HG03520 (cell line): ENCODE data around the gene INO80E.

Experiments
- ATAC-seq: cut with Tn5 transposase; IDR thresholded peaks from one replicate; pipeline ENCODE4 v1.9.1; 2021; ENCODE audit warnings: mild to moderate bottlenecking, moderate library complexity; ENCODE audit not compliant: unreplicated experiment

The INO80E gene

DNA sequence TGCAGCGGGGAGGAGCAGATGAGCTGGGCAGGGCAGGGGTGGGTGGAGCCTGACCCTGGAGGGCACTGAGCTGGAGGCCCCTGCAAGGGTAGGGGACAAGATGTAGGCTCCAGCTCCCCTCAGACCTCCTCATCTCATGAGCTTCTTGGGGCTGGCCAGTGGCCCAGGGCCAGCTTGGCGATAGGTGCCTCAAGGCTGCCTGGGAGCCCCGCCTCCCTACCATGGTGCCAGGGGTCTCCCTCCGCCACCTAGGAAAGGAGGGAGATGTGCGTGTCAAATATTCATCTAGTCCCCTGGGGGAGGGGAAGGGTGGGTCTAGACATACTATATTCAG, 4.5 kb upstream of the INO80E start:
- no peak for ATAC-seq

DNA sequence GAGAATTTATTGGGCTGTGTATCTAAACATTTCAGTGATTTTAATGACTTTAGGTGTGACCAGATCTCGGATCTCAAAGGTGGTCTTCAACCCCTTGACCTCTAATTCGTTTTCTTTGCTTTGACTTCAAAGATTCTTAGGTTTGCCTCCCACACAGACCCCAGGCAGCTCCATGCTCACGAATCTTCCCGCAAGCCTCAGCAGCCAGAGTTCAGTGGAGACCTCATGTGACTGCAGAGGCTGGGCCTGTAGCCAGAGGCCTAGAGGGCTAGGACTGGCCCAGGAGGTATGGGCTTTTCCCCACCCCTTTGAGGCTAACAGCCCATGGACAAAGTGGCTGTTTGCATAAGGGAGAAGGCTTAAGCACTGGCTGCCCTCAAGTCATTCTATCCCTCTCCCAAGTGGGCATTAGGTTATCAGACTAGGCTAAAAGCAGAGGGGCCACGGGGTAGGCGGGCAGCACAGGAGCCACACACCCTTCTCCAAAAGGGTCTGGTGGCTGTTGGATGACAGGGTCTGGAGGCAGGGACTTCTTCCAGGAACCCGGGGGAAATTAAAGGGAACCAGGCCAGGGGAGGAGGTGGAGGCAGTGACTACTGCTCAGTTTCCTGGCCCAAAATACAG, 3.6 kb upstream of the INO80E start:
- ATAC-seq = no peak

DNA sequence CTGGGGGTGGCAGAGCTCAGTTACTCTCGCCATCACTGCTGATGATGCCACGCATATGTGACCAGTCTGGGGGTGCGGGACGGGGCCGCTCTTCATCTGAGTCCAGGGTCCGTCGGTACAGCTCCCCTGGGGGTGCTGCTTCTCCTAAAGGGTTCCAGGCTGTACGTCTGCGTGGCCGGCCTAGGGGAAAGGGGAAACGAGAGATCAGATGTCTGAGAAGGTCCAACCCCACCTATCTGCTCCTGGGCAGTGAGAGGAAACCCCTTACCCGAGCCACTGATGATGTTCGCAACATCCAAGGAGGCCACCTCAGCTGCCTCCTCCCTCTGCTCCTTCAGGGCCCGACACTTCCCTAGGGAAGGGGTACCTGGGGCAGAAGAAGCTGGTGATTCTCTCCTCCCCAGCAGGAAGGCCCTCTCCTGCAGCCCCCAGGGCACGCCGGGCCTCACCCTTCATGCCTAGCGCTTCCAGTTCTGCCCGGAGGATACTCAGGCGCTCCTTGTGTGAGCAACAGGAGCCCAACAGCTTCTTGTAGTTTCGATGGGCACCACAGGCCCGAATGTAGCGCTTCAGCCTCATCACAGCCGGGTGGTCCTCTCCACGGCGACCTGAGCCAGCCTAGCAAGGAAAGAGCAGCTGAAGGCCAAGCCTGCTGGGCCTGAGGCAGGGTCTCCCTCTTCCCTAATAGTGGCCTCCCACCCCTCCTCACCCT, 2.7 kb upstream of the INO80E start:
- ATAC-seq = no peak

DNA sequence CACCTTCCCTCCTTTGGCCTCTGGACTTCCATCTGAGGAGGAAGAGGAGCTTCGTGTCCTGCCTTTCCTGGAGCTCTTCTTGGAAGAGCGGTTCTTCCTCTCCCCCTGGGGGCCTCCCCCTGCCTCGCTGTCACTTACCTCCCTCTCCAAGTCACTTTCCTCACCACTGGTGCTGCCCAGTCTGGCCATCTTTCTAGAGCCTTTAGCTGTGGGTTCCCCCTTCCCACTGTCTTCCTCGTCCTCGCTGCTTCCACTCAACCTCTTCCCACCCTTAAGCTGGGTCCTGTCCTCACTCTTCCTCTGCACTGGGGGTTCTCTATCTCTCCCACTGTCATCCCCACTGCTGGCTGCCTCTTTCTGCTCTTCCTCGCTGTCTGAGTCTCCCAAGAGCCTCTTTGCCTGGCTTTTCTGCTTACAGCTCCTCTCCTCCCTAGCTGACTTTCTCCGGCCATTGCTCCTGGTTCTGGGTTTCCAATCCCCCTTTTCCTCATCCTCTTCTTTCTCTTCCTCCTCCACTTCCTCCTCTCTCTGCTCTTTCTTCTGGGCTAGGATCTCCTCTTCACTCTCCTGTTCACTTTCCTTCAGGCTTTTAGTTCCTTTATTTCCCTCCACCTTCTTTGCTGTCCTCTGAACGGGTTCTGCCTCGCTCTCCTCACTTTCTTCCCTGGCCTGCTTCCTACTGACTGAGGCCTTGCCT, 2.0 kb upstream of the INO80E start:
- ATAC-seq = no peak

DNA sequence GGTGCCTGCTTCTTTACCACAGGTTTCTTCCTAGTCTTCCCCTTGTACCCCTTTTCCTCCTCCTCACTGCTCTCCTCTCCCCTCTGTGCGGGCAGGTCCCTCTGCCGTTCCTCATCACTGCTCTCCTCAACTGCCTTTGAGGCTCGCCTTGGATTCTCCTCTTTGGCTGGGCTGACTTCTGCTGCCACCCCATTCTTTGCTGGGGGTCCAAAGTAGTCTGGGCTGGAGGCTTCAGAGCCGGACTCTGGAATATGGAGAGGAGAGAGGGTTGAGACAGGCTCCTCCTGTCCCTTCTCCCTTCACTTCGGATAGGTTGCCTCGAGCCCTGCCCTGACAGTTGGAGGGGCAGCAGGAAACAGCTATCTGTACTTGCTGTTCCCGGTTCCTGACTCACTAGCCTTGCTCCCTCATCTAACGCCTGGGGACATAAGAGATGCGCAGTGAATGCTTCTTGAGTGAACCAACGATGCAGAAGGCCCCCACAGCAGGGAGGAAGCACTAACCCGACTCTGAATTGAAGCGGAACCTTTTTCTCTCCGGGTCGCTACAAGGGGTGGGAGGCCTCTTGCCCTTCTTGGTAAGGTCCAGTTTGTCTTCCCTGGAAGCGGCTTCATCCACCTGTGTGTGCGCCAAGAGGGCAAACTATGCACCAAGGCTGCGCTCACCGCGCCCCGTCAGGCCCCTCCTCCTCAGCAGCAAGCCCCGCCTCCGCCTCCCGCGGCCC, 1.3 kb upstream of the INO80E start:
- peak; percentile 29 for ATAC-seq

DNA sequence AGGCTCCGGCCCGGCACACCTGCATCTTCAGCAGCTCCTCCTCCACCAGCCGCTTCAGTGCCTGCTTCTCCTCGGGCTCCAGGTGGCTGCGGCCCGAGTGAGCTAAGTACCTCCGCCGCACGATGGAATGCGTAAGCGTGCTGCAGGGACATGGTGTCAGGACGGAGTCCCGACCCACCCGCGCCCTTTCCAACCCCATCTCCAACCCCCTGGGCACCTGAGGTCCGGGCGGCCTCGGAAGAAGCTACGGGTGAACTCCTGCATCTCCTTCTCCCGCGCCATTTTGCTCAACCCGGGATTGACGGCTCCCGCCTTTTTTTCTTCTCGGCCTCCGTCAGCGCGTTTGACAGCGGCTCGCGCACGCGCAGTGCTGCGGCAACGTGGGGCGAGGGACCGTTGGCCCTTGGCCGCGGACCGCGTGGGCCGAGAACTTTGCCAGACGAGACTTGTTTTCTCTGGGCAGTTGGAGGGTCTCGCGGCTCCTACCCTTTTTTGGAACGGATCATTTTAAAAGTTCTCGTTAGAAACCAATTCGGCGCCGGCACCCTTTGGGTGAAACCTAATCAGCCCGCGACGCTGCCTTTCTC, 624 bp upstream of the INO80E start, which contains the start of gene HIRIP3:
TSS of gene HIRIP3 (minus strand) at position 294 of the 587 bp plus-strand sequence. CDS start at position 282, 12 bp downstream.
- ATAC-seq = peak; percentile 38

DNA sequence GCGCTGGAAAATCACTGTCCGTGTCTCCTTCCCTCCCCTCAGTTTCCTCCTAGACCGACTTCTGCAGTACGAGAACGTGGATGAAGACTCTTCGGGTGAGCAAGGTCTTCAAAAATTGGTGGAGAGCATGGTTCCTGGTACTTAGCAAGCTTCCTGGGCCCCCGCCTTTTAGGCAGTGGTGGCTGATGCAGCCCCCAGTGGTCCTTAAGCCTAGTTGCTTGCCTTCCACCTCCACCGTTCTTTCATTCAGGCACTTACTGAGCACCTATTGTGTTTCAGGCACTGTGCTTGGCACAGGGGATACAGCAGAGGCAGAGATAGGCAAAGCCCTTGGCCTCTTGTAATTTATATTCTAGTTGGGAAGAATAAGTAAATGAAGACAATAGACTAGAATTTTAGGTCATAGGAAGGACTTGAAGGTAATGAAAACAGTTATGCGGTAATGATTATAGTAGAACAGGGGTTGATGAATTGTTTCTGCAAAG, 767 bp downstream of the INO80E start:
- ATAC-seq = no peak

DNA sequence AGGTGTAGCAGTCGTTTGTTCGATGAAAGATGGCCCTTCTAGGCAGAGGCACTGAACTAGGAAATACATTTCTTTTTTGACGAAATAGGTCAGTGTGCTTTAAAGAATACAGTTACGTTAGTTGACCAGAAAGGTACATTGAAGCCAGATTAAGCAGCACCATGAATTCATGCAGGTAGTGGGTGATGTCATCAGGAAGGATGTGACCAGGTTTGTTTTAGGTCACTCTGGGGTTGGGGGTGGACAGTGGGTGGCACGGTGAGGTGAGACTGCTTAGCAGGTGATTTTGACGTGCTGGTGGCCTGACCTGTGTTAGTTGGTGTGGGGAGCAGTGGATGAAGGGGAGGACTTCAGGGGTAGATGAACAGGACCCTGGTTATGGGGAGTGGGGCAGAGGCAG, 3.6 kb downstream of the INO80E start:
- ATAC-seq = no peak

DNA sequence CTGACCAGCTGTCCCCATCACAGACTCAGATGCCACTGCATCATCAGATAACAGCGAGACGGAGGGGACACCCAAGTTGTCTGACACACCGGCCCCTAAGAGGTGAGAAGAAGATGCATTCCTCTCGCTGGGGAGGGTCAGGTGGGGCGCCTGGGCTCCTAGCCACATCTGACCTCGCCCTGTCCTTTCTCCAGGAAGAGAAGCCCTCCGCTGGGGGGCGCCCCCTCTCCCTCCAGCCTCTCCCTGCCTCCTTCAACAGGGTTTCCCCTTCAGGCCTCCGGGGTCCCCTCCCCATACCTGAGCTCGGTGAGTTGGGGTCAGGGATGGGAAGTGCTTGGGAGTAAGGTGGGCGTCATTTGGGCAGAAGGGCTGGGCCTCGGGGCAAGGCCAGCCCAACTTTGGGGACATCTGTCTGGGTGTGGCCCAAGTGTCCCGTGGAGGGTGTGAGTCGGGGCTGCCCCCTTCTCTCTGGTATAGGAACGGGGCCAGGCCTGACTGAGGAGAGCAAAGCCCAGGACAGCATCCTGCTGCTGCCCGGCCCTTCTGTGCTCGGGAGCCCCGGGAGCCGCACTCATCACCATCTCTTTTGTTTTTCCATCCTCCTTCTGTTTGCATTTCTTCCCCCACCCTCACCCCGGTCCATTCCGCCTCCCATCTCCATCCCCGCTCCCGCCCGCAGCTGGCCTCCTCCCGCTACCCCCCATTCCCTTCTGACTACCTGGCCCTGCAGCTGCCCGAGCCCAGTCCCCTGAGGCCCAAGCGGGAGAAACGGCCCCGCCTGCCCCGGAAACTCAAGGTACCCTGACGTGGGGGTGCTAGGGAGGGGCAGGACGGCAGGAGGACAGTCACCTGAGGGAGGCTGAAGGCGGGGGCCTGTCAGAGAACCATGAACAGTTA, 4.9 kb downstream of the INO80E start:
- no peak for ATAC-seq

DNA sequence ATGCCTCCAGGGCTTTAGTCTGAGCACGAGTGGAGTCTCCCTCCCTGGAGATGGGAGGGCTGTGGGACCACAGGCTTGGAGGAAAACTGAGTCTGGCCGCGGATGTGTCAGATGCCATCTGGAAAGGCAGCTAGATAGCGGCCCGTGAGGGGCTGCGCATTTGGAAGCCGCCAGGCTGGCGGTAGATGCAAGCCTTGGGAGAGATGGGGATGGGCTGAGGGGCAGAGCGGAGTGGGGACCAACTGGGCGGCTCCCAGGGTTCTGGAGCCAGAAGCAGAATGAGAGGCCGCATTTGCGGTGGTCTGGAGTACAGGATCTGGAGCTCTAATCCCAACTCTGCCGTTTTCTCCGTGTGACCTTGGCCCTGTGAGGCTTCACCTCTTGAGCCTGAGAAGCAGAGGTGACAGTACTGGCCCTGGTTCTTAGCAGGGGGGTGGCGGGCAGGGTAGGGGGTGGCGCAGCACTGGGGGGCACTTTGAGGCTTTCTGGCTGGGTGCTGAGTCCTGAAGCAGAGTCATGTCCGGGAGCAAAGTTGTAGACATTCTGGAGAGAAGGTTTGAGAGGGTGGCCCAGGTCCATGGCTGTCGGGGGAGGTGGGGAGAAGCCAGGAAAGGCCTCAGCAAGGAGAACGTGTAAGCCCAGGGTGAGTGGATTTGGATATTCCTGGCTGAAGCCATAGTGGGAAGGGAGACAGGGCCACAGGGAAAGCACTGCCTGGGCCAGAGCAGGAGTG, 6.7 kb downstream of the INO80E start:
- ATAC-seq = no peak

DNA sequence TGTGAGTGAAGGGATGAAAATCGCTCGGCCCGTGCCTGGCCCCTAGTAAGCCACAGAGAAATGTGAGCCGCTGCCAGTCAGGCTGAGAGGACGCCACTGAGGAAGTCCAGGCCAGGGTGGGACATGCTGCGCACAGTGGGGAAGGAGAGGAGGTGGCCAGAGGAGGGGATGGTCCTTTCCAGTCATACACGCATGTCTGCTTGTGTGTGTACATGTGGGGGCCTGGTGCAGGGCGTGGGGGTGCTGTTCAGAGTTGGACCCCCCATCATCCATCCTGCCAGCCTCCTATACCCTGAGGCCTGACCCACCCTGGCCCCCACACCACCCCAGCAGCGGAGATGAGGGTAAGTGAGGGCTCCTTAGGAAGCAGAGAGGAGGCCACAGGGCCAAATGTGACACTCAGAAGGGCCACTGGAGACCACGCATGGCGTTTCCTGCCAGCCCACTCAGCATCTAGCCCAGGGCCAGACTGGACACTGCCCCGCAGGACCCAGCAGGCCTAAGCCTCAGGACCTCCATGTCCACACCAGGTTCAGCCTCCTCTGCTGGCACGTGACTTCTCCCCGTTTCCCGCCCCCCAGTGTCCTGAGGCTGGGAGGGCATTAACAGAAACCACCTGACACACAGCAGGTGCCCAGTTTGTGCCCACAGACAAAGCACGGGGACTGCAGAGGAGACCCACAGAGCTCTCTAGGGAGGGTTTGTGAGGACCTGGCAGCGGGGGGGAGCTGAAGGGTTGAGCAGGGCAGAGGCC, 7.8 kb downstream of the INO80E start:
- ATAC-seq = no peak

DNA sequence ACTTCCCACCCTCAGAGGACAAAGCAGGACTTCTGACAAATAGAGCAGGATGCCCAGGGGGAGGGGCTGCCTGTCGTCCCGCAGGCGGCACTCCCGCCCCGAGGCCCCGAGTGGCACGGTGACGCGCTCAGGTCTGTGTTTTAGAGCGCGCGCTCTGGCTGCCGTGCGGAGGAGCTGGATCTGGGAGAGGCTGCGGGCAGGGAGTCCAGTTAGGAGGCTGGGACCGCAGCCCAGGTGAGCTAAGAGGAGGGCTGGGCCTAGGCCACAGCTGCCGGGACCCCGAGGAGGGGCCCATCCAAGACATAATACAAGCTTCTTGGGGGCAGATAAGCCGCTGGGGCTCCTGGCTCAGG, 8.4 kb downstream of the INO80E start:
- no peak for ATAC-seq

DNA sequence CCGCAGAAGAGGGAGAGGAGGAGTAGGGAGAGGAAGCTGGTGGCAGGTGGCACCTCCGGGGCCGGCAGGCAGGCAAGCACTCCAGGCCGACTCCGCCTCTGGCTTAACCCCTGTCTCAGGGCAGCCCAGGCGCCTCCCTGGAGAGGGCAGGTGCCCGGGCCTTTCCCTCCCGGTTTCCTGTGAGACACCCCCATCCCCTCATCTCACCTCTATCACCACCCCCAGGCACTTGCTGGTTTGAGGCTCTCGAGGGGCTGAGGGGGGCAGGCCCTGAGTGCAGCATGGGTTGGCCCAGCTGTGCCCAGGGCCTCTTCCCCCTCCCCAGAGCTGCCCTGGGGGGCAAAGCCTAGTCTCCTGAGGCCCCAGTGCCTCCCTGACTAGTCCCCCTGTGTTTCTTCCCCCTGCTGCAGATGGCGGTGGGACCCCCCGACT, 8.8 kb downstream of the INO80E start:
- no peak for ATAC-seq

DNA sequence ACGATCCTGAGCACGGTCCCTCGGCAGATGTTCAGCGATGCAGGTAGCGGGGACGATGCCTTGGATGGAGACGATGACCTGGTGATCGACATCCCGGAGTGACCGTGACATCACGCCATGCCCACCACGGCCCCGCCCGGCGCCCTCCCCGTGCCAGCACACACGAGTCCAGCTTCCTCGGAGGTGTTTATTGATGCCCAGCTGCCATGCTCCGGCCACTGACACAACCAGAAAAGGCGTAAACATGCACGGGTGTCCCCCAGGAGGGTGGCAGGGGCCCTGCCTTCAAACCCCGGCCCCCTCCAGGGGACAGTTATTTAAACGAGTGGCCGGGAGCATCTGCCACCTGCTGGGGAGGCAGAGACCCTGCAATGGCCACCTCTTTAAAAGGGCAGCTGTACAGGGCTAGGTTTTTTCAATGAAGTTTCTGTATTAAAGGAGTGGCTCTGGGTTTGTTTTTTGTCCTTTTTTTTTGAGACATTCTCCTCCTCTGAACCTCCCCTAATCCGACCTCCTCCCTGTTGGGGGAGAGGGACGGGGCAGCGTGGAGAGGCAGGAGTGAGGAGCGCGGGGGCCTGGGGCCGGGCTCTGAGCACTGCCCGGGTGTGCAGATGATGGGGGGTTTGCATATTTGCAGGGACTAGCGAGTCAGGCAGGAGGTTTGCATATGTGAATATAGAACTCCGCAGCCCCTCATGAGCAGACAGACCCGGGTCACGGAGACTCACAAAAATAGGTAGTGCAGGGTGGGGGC, 9.5 kb downstream of the INO80E start:
- ATAC-seq = no peak

DNA sequence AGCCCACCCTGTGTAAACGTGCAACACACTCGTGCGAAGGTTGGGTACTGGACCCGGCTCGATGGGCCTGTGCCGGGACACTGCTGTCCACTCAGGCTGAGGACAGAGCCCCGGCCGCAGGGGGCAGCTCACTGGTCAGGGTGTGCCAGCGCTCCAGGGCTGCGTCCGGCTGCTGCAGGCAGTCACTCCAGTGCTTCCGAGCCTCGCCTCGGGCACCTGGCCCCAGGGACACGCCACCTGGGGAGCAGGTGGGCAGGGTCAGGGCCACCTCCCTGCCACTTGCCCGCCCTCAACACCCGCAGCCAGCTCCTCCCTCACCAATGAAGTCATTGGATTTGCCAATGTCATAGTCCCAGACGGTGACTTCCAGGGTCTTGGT, 10.0 kb downstream of the INO80E start:
- ATAC-seq = no peak

DNA sequence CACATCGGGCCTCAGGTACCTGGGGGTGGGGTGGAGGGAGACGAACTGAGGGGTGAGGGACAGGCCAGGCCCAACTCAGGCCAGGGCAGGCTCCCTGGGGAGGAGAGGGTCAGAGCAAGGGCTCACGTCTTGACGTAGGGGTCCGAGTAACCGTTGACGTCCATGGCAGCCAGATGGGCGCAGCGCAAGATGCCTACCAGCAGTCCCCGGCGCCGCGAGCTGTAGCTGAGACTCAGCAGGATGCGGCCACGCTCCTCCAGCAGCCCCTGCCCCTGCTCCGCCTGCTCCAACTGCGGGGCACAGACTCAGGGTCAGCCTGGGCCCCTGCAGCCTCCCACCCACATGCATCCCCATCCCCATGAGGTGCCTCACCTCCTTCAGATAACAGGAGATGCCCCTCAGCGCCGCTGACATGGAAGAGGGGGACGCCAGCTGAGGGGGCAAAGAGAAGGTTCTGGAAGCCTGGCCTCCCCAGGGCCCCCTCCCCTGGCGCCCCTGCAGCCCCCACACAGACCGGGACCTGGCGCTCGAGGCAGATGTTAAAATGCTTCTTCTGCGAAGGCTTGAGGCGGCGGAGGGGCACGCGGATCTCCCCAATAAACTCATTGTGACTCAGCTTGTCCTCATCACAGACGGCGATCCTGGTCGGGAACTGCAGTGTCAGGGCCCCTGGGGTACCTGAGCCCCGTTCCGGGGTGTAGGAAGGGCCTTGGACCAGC, 10.8 kb downstream of the INO80E start:
- ATAC-seq = no peak

DNA sequence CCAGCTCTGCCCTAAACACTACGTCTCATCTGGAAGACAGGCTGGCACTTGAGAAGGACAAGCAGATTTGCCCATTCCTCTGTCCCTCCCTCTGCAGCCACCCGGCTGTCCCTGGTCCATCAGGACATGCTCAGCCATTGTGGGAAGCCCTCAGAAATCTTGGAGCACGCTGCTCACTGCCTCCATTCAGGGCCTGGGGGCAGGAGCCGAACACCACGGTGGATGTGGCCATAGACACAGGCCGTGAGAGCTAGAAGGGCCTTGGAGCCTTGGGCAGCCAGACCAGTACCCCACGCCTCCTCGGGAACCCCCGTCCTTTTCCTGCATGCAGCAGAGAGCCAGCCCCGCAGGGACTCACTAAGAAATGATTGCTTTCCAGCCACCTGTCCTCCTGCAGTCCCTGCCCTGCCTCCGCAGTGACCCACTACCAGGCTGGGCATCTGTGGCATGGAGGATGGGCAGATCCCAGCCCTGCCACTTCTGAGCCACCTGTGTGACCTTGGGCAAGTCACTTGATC, 11.4 kb downstream of the INO80E start:
- no peak for ATAC-seq
